Activated CD8-positive, alpha-beta memory T cell treated with anti-CD3 and anti-CD28 coated beads for 36 hours (primary cell): ENCODE measurements around the gene SUGT1. TPM values are rescaled to one million over a fixed set of nuclear protein-coding genes. Genes with fewer than 3 reads are reported as not detected.
"Not testable (repeated sequence)": the region's sequence is repeated elsewhere in the genome, so short reads cannot be mapped to it uniquely, and the experiment has no call there.

Experiments
- CTCF ChIA-PET: fragments of 350-600 bp; sonication (Branson Sonifier 250); formaldehyde crosslinking; loops from one replicate; lab custom pipeline; 2021; ENCODE audit warnings: antibody characterized with exemption; lab: Charles Lee
- POLR2A ChIA-PET: fragments of 350-600 bp; sonication (Branson Sonifier 250); formaldehyde crosslinking; loops from one replicate; lab custom pipeline; 2021; ENCODE audit warnings: antibody characterized with exemption; lab: Charles Lee
- total RNA-seq, 2 experiments: library from RNA; stranded (reverse); gene quantifications; one replicate each; pipeline ENCODE4 v1.2.3, GENCODE V29; 2021

Gene SUGT1
- total RNA-seq, 2 experiments from 2014 or later = 63.6 to 65.6 TPM

- CTCF ChIA-PET = interaction anchor here (2.0 to 2.4 kb wide), 2 partner anchors 36 to 202 kb away, joined by 8 to 9 read pairs; partner anchors contain the start of gene VPS36
- POLR2A ChIA-PET = interaction anchor here (0.9 to 2.9 kb wide), 3 partner anchors 12 to 203 kb away, joined by 3 to 31 read pairs (median 4); partner anchors contain the start of gene VPS36
Measured at GRCh38 chr13:52652980-52653303, 306 bp downstream of the SUGT1 start.

- POLR2A ChIA-PET = no interaction called here
- CTCF ChIA-PET = no interaction called here
Measured at GRCh38 chr13:52659340-52659739, 6.7 kb downstream of the SUGT1 start.

GRCh38 chr13:52664272-52664671 is 11.6 kb downstream of the SUGT1 start:
- ChIA-PET CTCF (no interaction called here), POLR2A (no interaction called here)

GRCh38 chr13:52665325-52665724 is 12.7 kb downstream of the SUGT1 start:
- ChIA-PET POLR2A (interaction anchor here (1.0 kb wide), 1 partner anchor 13 kb away, joined by 3 read pairs; the partner anchor contains the start of gene SUGT1), CTCF (interaction anchor here (1.1 kb wide), 1 partner anchor 21 kb away, joined by 4 read pairs; no protein-coding TSS in a partner anchor)

GRCh38 chr13:52669677-52670076 is 17.0 kb downstream of the SUGT1 start:
- ChIA-PET CTCF (no interaction called here), POLR2A (no interaction called here)

GRCh38 chr13:52670726-52671125 is 18.1 kb downstream of the SUGT1 start:
- CTCF ChIA-PET = no interaction called here
- POLR2A ChIA-PET = no interaction called here

- ChIA-PET CTCF (no interaction called here), POLR2A (no interaction called here)
Measured at GRCh38 chr13:52673465-52673864, 20.8 kb downstream of the SUGT1 start.

GRCh38 chr13:52677823-52678222 is 25.2 kb downstream of the SUGT1 start:
- ChIA-PET POLR2A (no interaction called here), CTCF (interaction anchor here (1.4 kb wide), 1 partner anchor 12 kb away, joined by 3 read pairs; no protein-coding TSS in a partner anchor)

GRCh38 chr13:52685806-52686205 is 33.2 kb downstream of the SUGT1 start:
- POLR2A ChIA-PET, CTCF ChIA-PET: not testable (repeated sequence)

- POLR2A ChIA-PET = no interaction called here
- CTCF ChIA-PET = interaction anchor here (0.6 kb wide), 1 partner anchor 21 kb away, joined by 4 read pairs; no protein-coding TSS in a partner anchor
Measured at GRCh38 chr13:52686376-52686775, 33.7 kb downstream of the SUGT1 start.

- ChIA-PET POLR2A (no interaction called here), CTCF (no interaction called here)
Measured at GRCh38 chr13:52695856-52696255, 43.2 kb downstream of the SUGT1 start.

- ChIA-PET POLR2A (no interaction called here), CTCF (no interaction called here)
Measured at GRCh38 chr13:52696566-52696965, 43.9 kb downstream of the SUGT1 start.

GRCh38 chr13:52701728-52702465 is 49.3 kb downstream of the SUGT1 start:
- POLR2A ChIA-PET = no interaction called here
- CTCF ChIA-PET = no interaction called here

- POLR2A ChIA-PET = no interaction called here
- CTCF ChIA-PET = no interaction called here
Measured at GRCh38 chr13:52703482-52703881, 50.8 kb downstream of the SUGT1 start.

- POLR2A ChIA-PET = no interaction called here
- CTCF ChIA-PET = no interaction called here
Measured at GRCh38 chr13:52706081-52706480, 53.4 kb downstream of the SUGT1 start.

- POLR2A ChIA-PET = no interaction called here
- CTCF ChIA-PET = no interaction called here
Measured at GRCh38 chr13:52707375-52707774, 54.7 kb downstream of the SUGT1 start.

GRCh38 chr13:52708266-52708665 is 55.6 kb downstream of the SUGT1 start:
- POLR2A ChIA-PET, CTCF ChIA-PET: not testable (repeated sequence)

GRCh38 chr13:52711286-52711685 is 58.6 kb downstream of the SUGT1 start:
- ChIA-PET POLR2A (no interaction called here), CTCF (no interaction called here)

- CTCF ChIA-PET = no interaction called here
Measured at GRCh38 chr13:52712385-52712784, 59.7 kb downstream of the SUGT1 start.

GRCh38 chr13:52713894-52714293 is 61.3 kb downstream of the SUGT1 start:
- ChIA-PET POLR2A (no interaction called here), CTCF (no interaction called here)

More at GRCh38 chr13:52712385-52712784, 59.7 kb downstream of the SUGT1 start:
- POLR2A ChIA-PET = no interaction called here

- CTCF ChIA-PET, POLR2A ChIA-PET: not testable (repeated sequence)
Measured at GRCh38 chr13:52720904-52721303, 68.3 kb downstream of the SUGT1 start.
